GM19023 (cell line): ENCODE results near the gene RABGGTA.

Experiments
- ATAC-seq: cut with Tn5 transposase; IDR thresholded peaks from one replicate; pipeline ENCODE4 v1.9.1; 2021; ENCODE audit warnings: mild to moderate bottlenecking, moderate library complexity; ENCODE audit not compliant: unreplicated experiment

The RABGGTA gene

GRCh38 chr14:24280797-24281460 lies 9.5 kb upstream of the RABGGTA start:
- no peak for ATAC-seq

- ATAC-seq, result no peak
Observed at GRCh38 chr14:24279301-24280186, 8.1 kb upstream of the RABGGTA start.

- ATAC-seq, result no peak
Observed at GRCh38 chr14:24278424-24278823, 7.0 kb upstream of the RABGGTA start.

GRCh38 chr14:24277606-24278321 lies 6.4 kb upstream of the RABGGTA start:
- ATAC-seq, result no peak

GRCh38 chr14:24277071-24277470 lies 5.7 kb upstream of the RABGGTA start:
- ATAC-seq, result no peak

- ATAC-seq, result peak; percentile 29
Observed at GRCh38 chr14:24274101-24274543, 2.7 kb upstream of the RABGGTA start.

- ATAC-seq, result no peak
Observed at GRCh38 chr14:24273422-24273998, 2.1 kb upstream of the RABGGTA start.

GRCh38 chr14:24272467-24272866 lies 1.1 kb upstream of the RABGGTA start:
- no peak for ATAC-seq

GRCh38 chr14:24271834-24272263 lies 452 bp upstream of the RABGGTA start:
- ATAC-seq, result no peak

- ATAC-seq, result peak; percentile 0
Observed at GRCh38 chr14:24270537-24271133, 762 bp downstream of the RABGGTA start.

GRCh38 chr14:24269910-24270536 lies 1.4 kb downstream of the RABGGTA start:
- no peak for ATAC-seq

- ATAC-seq, result no peak
Observed at GRCh38 chr14:24269368-24269767, 2.0 kb downstream of the RABGGTA start.

GRCh38 chr14:24268225-24268624 lies 3.2 kb downstream of the RABGGTA start:
- no peak for ATAC-seq

- ATAC-seq, result no peak
Observed at GRCh38 chr14:24267516-24267915, 3.9 kb downstream of the RABGGTA start.

GRCh38 chr14:24266344-24267244 lies 4.8 kb downstream of the RABGGTA start:
- no peak for ATAC-seq

GRCh38 chr14:24264298-24264697 lies 7.1 kb downstream of the RABGGTA start:
- ATAC-seq, result no peak

- ATAC-seq, result no peak
Observed at GRCh38 chr14:24263848-24264247, 7.5 kb downstream of the RABGGTA start.

GRCh38 chr14:24262821-24263733 lies 8.3 kb downstream of the RABGGTA start, which contains the start of gene TGM1:
TSS of gene TGM1 (minus strand) at chr14:24263177. CDS start at chr14:24262352, 825 bp downstream.
- no peak for ATAC-seq
